Measurements from ENCODE around the gene TAL1.
A peak's percentile ranks its signal among the peaks of the same experiment; 100 is the strongest.

Gene TAL1

DNA sequence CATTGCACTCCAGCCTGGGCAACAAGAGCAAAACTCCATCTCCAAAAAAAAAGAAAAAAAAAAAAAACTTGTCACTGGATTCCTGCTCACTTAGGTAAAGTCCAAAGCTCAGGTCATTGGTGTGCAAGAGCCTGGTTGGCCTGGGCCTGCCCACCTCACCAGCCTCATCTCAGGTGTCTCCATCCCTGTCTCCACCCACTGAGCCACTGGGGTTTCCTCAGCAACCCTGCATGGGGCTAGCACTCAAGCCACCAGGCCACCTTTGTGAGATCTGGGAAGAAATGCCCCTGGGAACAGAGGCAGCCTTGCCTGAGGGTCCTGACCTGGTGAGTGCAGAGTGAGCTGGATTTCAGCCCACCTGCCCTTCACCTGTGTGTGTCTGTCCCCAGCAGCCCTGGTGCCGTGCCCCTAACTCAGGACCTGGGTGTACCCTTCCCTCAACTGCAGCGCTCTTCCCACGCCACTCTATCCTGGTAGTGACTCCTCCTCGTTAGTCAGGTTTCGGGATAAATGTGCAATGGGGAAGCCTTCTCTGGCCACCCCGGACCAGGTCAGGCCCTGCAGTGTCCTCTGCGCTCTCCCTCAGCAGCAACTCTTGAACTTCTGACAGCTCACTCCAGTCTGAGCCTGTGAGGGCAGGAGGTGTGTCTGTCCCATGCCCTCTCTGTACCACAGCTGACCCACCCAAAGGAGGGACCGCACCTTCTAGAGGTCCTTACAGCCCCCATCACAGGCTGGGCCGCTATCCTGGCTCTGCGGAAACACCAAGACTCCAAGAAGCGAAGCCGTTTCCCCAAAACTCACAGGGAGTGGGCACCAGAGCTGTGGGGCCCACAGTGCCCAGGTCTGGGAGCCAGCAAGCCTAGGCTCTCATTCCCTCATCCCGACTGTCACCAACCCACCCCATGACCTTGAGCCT, 45.5 kb downstream of the TAL1 start:
- DNase-seq: no peak

DNA sequence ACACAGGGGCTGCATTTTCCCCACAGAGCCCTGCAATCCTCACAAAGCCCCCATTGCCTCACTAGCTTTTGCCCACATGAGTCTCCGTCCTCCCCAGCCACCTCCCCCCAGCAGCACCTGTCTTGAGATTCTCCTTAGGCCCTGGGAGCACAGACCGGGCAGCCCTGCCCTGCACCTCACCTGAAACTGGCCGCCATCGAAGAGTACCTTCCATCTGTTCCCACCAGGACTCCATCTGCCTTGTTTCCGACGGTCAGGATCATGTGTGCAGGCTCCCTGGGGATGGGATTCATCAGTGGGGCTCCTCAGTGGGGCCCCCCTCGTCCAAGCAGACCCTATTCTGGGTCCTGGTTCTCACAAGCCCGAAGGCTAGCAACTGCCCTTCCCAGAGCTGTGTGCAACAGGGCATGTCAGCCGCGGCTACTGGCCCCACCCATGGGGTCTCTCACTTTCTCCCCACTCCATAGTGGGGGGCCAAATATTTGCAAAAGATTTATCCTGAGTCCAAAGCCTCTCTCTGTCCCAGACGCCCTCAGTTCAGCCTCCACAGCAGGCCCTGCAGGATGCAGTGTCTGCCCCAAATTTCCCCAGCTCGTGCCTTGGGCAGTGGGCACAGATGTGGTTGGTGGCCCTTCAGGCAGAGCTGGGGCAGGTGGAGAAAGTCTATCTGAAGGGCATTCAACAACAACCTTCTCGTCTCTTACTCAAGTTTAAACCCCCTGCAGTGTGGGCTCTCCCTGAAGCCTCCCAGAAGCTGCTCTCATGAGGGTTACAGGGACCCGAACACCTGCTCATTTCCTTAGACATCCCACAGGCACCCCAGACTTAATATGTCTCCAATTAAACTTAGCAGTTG, 47.0 kb downstream of the TAL1 start:
- no peak for DNase-seq

DNA sequence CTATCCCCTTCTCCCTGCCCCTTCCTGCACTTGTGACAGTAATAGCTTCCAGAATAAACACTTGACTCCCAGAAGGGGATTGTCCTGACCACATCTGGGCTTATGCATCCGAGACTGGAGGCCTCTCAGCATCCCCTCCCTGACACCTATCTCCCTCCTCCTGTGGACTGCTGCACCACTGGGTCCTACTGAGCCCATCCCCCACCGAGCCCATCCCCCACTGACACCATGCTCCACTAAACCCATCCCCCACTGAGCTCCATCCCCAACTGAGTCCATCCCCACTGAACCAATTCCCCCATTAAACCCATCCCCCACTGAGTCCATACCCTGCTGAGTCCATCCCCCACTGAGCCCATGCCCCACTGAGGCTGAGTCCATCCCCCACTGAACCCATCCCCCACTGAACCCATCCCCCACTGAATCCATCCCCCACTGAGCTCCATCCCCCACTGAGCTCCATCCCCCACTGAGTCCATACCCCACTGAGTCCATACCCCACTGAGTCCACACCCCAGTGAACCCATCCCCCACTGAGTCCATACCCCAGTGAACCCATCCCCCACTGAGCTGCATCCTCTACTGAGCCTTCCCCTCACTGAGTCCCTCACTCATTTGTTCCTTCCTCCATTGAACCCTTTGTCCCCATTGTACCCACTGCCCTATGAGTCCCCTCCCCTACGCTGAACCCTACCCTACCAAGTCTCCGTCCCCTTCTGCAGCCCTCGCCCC, 47.8 kb downstream of the TAL1 start:
- DNase-seq: peak; percentile 48

DNA sequence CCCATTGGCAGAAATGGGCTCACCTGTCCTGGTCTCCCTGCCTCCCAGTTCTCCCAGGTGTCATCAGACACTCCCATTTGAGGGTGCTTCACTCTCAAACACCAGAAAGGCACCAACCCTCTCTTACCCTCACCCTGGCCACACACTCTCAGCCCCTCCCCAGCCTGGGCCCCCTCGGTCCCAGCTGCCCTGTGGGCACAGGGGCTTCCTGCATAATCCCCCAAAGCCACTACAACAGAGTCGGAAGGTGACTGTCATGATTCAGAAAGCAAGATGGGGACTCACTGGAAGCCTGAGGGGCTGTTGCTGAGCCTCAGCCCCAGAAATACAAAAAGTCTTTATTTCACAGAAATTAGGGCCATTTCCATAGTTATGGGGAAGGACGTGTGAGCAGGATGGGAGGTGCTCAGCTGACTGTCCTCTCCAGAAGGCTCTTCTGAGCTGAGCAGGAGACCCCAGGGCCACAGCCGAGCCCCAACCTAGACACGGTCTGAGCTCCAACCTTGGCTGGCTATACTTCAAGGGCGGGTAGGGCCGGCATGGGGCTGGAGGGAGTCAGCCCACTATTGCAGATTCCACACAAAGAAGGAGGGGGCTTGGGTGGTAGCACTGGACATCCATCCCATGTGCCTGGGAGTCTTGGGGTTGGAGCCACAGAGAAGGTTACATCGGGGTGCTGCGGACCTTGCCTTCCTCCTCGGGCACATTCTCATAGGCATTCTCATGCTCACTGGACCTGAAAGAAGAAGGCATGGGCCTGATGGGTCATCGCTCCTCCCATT, 48.5 kb downstream of the TAL1 start:
- DNase-seq: no peak

DNA sequence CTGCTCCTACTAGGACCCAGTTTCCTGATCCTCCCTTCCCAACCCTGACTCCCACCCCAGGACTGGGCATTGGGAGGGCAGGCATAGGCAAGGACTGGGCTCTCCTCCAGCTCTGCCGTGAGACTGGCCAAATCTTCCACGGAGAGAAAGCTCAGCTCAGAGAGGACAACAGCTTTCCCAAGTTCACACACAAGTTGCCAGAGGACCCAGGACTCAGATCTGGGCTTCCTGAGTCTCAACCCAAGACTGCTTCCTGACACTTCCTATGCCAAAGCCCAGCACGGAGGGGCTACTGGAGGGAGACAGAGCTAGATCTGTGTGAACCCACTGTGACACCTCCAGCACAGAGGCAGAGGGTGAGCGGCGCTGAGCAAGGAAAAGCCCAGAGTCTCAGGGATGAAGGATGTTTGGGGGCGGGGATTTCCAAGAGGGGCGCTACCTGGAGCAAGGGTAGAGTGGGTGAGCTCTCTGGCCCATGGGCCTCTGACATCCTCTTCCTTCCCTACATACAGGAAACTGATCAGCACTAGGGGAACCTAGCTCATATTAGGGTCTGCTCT, 49.3 kb downstream of the TAL1 start:
- DNase-seq: no peak

DNA sequence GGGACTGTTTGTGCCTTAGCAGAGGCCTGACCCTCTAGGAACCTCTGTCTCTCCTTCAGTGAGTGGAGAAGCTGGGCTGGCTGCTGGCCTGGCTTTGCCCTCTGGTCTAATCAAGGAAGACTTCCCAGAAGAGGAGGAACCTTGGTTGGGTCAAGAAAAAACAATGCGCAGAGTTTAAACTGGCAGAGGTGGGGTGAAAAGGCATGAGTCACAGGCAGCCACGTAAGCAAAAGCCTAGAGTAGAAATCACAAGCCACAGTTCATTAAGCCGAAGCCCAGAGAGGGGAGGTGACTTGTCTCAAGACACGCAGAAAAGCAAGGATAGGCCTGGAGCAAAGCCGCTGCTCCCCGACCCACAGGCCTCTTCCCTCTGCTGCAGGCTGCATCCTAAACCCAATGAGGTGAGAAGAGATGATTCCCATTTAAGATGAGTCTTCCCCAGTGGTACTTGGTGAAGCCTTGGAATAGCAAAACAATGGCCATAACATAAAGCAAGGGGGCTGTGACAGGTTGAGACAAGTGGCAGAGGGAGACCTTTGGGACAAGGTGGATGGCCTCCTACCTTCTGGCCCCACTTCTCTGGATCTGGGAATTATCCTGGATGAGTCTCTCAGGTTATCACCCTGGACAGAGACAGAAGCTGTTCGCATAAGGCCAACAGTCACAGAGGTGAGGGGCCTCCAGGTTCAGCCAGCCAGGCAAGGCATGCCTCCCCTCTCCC, 49.9 kb downstream of the TAL1 start:
- DNase-seq: peak; percentile 91

- DNase-seq: peak; percentile 98
These were observed 50.7 kb downstream of the TAL1 start for GRCh38 chr1:47181095-47181954.

DNA sequence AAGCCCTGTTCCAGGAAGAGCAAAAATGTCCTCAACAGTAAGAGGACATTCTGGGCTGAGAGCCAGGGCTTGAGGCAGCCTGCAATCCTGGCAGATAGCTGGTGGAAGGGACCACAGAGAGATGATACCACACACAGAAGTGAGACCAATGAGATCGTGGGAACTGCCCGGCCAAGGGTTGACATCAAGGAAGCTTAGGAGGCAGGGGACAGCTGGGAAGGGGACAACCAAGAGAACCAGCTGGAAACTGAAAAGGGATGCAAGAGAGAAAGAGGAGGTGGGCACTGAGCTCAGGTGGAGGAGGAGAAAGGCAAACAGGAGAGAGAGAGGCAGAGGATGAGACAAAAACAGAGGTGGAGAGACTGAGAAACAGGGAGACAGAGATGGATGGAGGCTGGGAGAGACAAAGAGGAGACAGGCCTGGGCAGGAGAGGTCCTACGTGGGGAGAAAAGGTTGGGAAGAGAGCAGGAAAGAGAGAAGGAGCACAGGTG, 51.4 kb downstream of the TAL1 start:
- DNase-seq: peak; percentile 92

DNA sequence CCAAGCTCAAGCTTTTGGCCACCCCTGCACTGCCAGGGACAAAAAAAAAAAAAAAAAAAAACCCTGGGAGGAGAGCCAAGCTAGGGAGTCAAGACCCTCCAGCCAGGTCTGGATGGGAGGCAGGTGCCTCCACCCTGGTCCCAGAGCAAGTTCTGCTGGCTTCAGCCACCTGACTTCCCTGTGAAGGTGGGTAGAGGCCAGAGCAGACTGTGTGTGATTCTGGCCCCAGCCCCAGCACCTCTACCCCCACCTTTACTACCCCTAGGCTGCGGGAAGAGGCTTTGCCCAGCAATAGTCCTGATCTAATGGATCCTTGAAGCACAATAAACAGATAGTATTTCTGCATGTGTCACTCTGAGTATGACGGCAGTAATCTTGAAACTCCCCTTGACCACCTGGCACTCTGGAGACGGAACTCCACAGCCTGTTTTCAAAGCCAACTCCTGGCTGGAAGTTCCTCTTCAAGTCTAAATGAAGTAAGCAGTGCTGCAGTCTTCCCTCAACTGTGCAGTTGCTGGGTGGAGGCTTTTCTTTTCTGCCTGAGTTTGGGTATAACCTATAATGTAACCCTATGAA, 51.9 kb downstream of the TAL1 start:
- no peak for DNase-seq

DNA sequence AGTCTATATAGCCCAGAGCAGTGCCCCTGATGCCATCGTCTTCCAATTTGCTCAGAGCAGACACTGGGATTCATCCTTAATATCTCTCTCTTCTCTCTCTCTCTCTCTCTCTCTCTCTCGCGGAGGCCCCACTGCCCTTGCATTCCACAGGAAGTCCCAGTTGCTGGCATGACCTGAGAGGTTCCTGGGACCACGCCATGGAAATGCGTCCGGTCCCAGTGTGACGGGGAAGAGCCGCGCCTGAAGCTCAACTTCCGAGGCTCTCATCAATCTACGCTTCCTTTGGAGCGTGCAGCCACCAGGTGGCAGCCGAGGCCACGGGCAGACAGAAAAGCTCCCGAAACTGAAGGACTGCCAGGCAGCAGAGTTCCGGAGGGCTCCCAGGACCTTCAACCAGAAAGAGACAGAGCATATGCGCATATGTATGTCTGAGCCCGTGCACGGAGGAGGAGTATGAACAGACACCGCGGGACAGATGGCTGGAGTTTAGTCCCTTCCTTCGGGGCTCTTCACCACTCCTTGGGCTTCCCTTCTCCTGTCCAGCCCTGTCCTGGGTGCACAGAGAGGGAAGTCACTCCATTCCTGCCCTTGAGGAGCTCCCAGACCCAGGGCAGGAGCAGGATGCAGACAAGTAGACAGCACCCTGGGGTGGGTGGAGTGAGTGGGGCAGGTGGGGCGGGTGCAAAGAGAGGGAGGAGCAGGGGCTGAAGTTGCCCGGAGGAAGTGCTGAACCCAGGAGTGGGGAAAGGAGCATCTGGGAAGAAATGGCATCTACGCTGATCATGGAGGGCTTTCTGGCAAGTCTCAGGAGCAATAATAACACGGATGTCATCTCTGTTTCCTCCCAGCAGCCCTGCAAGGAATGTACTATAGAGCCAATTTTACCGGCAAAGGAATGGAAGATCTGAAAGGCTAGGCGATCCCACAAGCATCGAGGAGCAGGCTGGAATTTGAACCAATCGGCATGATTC, 52.7 kb downstream of the TAL1 start:
- DNase-seq: peak; percentile 97

DNA sequence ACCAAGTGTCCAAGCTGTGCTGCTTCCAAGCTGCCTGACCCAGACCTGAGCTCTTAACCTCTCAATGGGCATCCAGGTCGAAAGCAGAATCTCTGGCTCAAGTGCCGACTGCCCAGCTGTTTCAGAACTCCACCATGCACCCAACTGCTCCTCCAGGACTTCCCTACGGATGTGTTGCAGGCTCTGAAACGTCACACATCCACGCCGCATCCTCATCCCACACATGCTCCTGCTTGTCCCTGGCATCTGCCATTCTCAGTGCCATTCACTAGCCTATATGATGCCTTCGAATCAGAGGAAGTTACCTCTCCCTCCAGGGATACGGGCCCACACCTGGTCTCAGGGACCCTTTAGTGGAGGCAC, 53.4 kb downstream of the TAL1 start:
- no peak for DNase-seq

DNA sequence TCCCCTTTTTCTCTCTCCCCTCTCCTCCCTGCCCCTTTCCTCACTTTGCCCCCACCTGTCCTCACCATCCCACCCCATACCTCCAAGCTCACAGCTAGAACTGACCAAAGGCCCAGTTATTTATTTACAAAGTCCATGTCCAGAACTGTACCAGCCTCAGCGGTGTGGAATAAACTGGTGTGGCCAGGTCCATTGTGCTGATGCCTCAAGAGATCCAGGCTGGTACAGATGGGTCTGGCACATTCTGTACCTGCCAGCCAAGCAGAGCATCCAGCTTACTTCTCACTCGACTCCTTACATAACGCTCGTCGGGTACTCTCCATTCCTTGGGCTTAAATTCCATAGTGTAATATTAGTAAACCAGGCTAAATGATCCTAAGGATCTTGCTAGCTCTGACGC, 54.0 kb downstream of the TAL1 start:
- DNase-seq: no peak

- peak; percentile 85 for DNase-seq
These were observed 56.6 kb downstream of the TAL1 start for GRCh38 chr1:47175227-47175934.

DNA sequence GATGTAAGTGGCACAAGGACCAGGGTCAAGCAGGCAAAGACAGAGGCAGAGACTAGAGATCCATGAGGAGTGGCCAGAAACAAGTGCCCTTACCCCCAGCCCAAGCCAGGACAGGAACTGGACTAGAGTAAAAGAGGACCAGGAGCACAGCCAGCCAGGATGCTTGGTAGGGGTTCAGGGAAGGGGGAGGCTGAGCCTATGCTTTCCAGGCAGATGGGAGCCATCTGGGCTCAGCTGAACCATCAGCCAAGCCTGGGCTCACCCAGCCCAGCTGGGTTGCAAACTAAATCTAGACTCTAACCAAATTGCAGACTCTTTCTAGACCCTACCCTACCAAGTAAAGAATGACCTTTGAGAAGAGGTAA, 57.4 kb downstream of the TAL1 start:
- no peak for DNase-seq

- DNase-seq: no peak
These were observed 59.2 kb downstream of the TAL1 start for GRCh38 chr1:47172782-47173181.
